H1 (cell line): Measurements from ENCODE around the gene SLC4A1AP. TPM values are rescaled to one million over a fixed set of nuclear protein-coding genes. Genes with fewer than 3 reads are reported as not detected.

ENCODE experiments used
- HDAC2 ChIP-seq, 2 experiments: fragments of 300-600 bp in 1 of 2; sonication (generic) in 1 of 2; IDR thresholded peaks; 2 replicates each; pipeline ENCODE4 v1.6.1; 2011 to 2012; ENCODE audit warnings: low read depth in 2 of 2, low read length in 2 of 2, mild to moderate bottlenecking in 2 of 2, moderate library complexity in 2 of 2, borderline replicate concordance in 1 of 2, inconsistent platforms in 1 of 2
- POU5F1 ChIP-seq: IDR thresholded peaks from 2 replicates; pipeline ENCODE4 v1.6.1; 2011; ENCODE audit warnings: low read depth, mild to moderate bottlenecking, low read length, moderate library complexity
- RXRA ChIP-seq: IDR thresholded peaks from 2 replicates; pipeline ENCODE4 v1.6.1; 2011; ENCODE audit warnings: low read depth, mild to moderate bottlenecking, low read length, moderate library complexity; ENCODE audit not compliant: insufficient read depth
- polyA plus RNA-seq, 7 experiments: library from polyadenylated mRNA; depleted of rRNA in 3 of 7; stranded (reverse) in 5 of 7; unstranded in 2 of 7; fragments of >200 nt in 5 of 7; fragments of 200-250 nt in 2 of 7; gene quantifications; 1 replicate in 5 of 7; 2 replicates in 1 of 7; 4 replicates in 1 of 7; pipeline versions ENCODE4 v1.2.1 to v1.2.3, GENCODE V29; 2011 to 2013; ENCODE audit warnings: missing spikeins in 2 of 7, mixed read lengths in 2 of 7
- total RNA-seq: library from RNA; stranded (reverse); fragmentation: NEBNext Ultra II Directional; extraction: Animal tissue kit (Norgen Biotek cat#: 25700); gene quantifications from 2 replicates; pipeline ENCODE4 v1.2.1, GENCODE V29; 2021

Gene SLC4A1AP
- total and polyA plus RNA-seq, 2 of the 8 experiments (the other 6 are each of a cell fraction or from before 2014, with no cell fraction given): 8.1 to 18.4 TPM

GRCh38 chr2:27729614-27730013 is 65.9 kb downstream of the SLC4A1AP start (continued):
- TF ChIP-seq HDAC2 (IDR thresholded peaks at IDR 0.05; ENCODE audit: borderline replicate concordance in 1 of 2, low read depth in 2 of 2, low read length in 2 of 2): no peak
- no peak for TF ChIP-seq POU5F1
- TF ChIP-seq RXRA: no peak
